D721Med (cell line): ENCODE data around the gene BBIP1.

Experiments used
- DNase-seq: peaks from one replicate; pipeline ENCODE4 v3.0.0; 2011; ENCODE audit warnings: low spot score; ENCODE audit not compliant: insufficient read length
- FAIRE-seq: peaks from 2 replicates; lab custom pipeline; 2011; peaks lifted over from hg19 to GRCh38; lab: Jason Lieb, UNC
- CTCF ChIP-seq: IDR thresholded peaks from 2 replicates; pipeline ENCODE4 v1.5.1; 2012; ENCODE audit warnings: mild to moderate bottlenecking, control low read depth; ENCODE audit not compliant: insufficient read depth; ENCODE audit errors: missing control alignments

BBIP1 gene

GRCh38 chr10:110914431-110914830 is 4.5 kb downstream of the BBIP1 start:
- TF ChIP-seq CTCF: no peak
- no peak for FAIRE-seq
- DNase-seq: no peak

DNA sequence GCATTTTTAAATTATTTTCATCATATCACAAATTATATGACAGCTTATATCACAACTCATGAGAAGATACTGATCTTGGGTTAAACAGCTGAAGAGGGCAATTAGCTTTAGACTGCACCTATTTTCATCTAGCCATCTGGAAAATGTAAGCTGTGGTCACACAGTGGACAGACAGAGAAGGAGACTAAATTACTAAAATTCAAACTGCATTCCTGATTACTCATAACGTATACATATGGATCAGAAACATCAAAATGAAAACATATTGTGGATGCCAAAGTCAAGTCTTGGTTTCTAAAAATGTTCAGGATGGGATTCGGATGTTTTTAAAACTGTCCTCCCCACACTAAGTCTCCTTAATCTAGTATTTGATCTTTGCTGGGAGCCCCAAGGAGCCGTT is 6.6 kb downstream of the BBIP1 start:
- FAIRE-seq: no peak
- DNase-seq: no peak

DNA sequence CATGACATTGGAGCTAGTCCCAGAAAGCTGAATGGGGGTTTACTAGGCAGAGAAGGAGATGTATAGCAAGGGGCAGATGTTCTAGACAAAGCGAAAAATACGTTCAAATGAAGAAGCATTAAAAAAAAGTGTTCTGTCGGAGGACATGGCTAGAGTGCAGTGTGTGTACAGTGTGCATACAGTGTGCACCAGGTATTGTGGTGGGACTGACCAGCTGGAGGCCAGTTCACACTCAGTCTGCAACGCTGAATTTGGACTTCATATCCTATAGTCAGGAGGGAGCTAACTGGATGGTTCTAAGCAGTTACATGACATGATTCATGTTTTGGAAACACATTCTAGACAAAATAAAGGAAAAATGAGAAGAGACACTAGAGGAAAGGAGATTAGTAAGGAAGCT is 8.8 kb downstream of the BBIP1 start:
- DNase-seq: no peak
- TF ChIP-seq CTCF: no peak
- no peak for FAIRE-seq

More for the DNA sequence above, 6.6 kb downstream of the BBIP1 start:
- no peak for TF ChIP-seq CTCF

GRCh38 chr10:110903280-110904278 is 15.4 kb downstream of the BBIP1 start:
- no peak for FAIRE-seq
- TF ChIP-seq CTCF: no peak
- no peak for DNase-seq

DNA sequence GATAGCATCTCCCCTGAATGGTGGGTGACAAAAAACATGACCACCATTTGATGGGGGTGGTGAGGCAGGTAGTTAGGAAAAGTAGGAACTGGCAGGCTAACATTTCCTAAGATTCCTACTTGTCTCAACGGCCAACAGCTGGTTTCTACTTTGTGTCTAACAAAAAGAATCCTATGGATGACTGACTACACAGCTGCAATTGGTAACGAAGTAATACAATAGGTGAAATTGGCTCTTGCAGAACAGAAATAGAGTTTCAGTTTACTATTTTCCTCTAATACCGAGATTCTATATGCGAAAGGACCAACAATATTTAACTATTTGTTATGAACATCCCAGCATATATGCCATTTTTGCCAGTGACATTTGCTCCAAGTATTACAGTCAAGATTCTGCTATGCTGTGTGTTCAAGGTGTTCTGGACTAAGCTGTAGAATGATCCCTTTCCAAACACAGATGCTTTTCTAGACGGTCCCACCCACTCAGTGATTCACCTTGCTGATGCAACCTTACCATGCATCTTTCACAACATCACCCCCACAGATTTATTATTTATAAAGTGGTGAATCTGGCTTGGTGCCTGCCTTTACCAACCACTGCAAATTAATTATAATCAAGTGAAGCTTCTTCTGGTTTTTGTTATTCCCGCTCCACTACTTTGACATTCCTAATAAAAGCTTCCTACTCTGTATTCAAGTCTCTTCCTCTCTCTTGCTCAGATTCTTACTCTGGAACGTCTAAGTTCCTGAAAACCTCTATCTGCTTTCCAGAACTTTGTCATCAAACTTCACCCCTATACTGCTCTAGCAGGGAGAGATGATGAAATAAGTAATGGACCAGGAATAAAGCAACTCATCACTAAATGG is 16.8 kb downstream of the BBIP1 start:
- DNase-seq (no peak), FAIRE-seq (no peak)
- no peak for TF ChIP-seq CTCF

- DNase-seq: no peak
- TF ChIP-seq CTCF: no peak
- no peak for FAIRE-seq
These were observed 18.0 kb downstream of the BBIP1 start for GRCh38 chr10:110900983-110901382.
